Measurements from ENCODE around the gene ARHGDIA.

- no peak for TF ChIP-seq CTCF (IDR thresholded peaks at IDR 0.05)
- TF ChIP-seq EP300 (IDR thresholded peaks at IDR 0.05): no peak
- no peak for TF ChIP-seq POLR2A (IDR thresholded peaks at IDR 0.05)
These were observed 7.0 kb downstream of the ARHGDIA start for GRCh38 chr17:81863833-81864768.
